ENCODE data around the gene PHF20. TPM values are rescaled to one million over a fixed set of nuclear protein-coding genes. Genes with fewer than 3 reads are reported as not detected.
"Not testable (repeated sequence)": the region's sequence is repeated elsewhere in the genome, so short reads cannot be mapped to it uniquely, and the experiment has no call there.

The PHF20 gene
- total RNA-seq, 1 donor from 2014 or later = 40.1 TPM

GRCh38 chr20:35849706-35850105 lies 77.9 kb downstream of the PHF20 start:
- Histone ChIP-seq H3K4me1 (ENCODE audit: insufficient read depth, low read length) (no peaks in the 10 kb centered on the region), H2AFZ (ENCODE audit: low read depth, low read length) (no peak overlapping the region), H3K27me3 (ENCODE audit: insufficient read depth, low read length) (no peaks in the 10 kb centered on the region), H3K4me3 (ENCODE audit: insufficient read depth, low read depth, low read length) (no peak overlapping the region), H3K36me3 (ENCODE audit: insufficient read depth, low read length) (peaks cover 2% of the 10 kb centered on the region), H3K9ac (ENCODE audit: low read length) (no peak overlapping the region), H4K20me1 (ENCODE audit: insufficient read depth, low read length) (peaks cover 14% of the 10 kb centered on the region), H3K27ac (ENCODE audit: low read depth, low read length) (no peak overlapping the region), H3K4me2 (ENCODE audit: low read length) (no peak overlapping the region), H3K79me2 (ENCODE audit: insufficient read depth, low read length) (no peaks in the 10 kb centered on the region), H3K9me3 (ENCODE audit: insufficient read depth, low read depth, low read length) (no peaks in the 10 kb centered on the region)
- no peak overlapping the region for H3K4me3 Mint-ChIP-seq (ENCODE audit: unreplicated experiment)
- H3K36me3 Mint-ChIP-seq (ENCODE audit: low read depth, unreplicated experiment) = peaks cover 34% of the 10 kb centered on the region
- no peak for TF ChIP-seq EZH2 (IDR thresholded peaks at IDR 0.05; ENCODE audit: insufficient read depth, low read length)
- TF ChIP-seq CTCF (IDR thresholded peaks at IDR 0.05; ENCODE audit: insufficient read depth, low read depth, low read length) = no peak
- DNase-seq (ENCODE audit: low read depth) = no peak
- FAIRE-seq = no peak
- H3K27me3 Mint-ChIP-seq (ENCODE audit: low read depth, unreplicated experiment) = no peaks in the 10 kb centered on the region
- H3K4me1 Mint-ChIP-seq (ENCODE audit: low read depth, unreplicated experiment) = peaks cover 10% of the 10 kb centered on the region
- peak overlapping the region; percentile 16 for H3K27ac Mint-ChIP-seq (ENCODE audit: unreplicated experiment)
- peaks cover 1% of the 10 kb centered on the region for H3K9me3 Mint-ChIP-seq (ENCODE audit: unreplicated experiment)

GRCh38 chr20:35851659-35852058 lies 79.8 kb downstream of the PHF20 start:
- peaks cover 16% of the 10 kb centered on the region for H3K4me1 Mint-ChIP-seq (ENCODE audit: low read depth, unreplicated experiment)
- not testable (repeated sequence) for H3K9me3 Mint-ChIP-seq (ENCODE audit: unreplicated experiment); H3K9me3 ChIP-seq (ENCODE audit: insufficient read depth, low read depth, low read length); FAIRE-seq; H3K4me2 ChIP-seq (ENCODE audit: low read length); H3K27me3 Mint-ChIP-seq (ENCODE audit: low read depth, unreplicated experiment); H3K27ac ChIP-seq (ENCODE audit: low read depth, low read length); H3K4me3 ChIP-seq (ENCODE audit: insufficient read depth, low read depth, low read length); H3K79me2 ChIP-seq (ENCODE audit: insufficient read depth, low read length); H3K9ac ChIP-seq (ENCODE audit: low read length); H3K36me3 ChIP-seq (ENCODE audit: insufficient read depth, low read length); H3K4me3 Mint-ChIP-seq (ENCODE audit: unreplicated experiment); DNase-seq (ENCODE audit: low read depth); H3K27ac Mint-ChIP-seq (ENCODE audit: unreplicated experiment); H3K4me1 ChIP-seq (ENCODE audit: insufficient read depth, low read length); H3K27me3 ChIP-seq (ENCODE audit: insufficient read depth, low read length); H2AFZ ChIP-seq (ENCODE audit: low read depth, low read length)
- peaks cover 31% of the 10 kb centered on the region for H3K36me3 Mint-ChIP-seq (ENCODE audit: low read depth, unreplicated experiment)
- peaks cover 14% of the 10 kb centered on the region for H4K20me1 ChIP-seq (ENCODE audit: insufficient read depth, low read length)

- H3K4me3 ChIP-seq (ENCODE audit: insufficient read depth, low read depth, low read length) = no peak overlapping the region
- H3K27me3 Mint-ChIP-seq (ENCODE audit: low read depth, unreplicated experiment) = no peaks in the 10 kb centered on the region
- peak; percentile 83 for DNase-seq (ENCODE audit: low read depth)
- H3K27me3 ChIP-seq (ENCODE audit: insufficient read depth, low read length) = no peaks in the 10 kb centered on the region
- H3K9me3 ChIP-seq (ENCODE audit: insufficient read depth, low read depth, low read length) = no peaks in the 10 kb centered on the region
- H3K9ac ChIP-seq (ENCODE audit: low read length) = no peak overlapping the region
- peak overlapping the region; percentile 28 for H3K27ac Mint-ChIP-seq (ENCODE audit: unreplicated experiment)
- no peak for FAIRE-seq
- H3K4me1 Mint-ChIP-seq (ENCODE audit: low read depth, unreplicated experiment) = peaks cover 13% of the 10 kb centered on the region
- peaks cover 2% of the 10 kb centered on the region for H4K20me1 ChIP-seq (ENCODE audit: insufficient read depth, low read length)
- H2AFZ ChIP-seq (ENCODE audit: low read depth, low read length) = no peak overlapping the region
- no peaks in the 10 kb centered on the region for H3K36me3 ChIP-seq (ENCODE audit: insufficient read depth, low read length)
- peaks cover 25% of the 10 kb centered on the region for H3K36me3 Mint-ChIP-seq (ENCODE audit: low read depth, unreplicated experiment)
- no peak overlapping the region for H3K4me2 ChIP-seq (ENCODE audit: low read length)
- H3K4me1 ChIP-seq (ENCODE audit: insufficient read depth, low read length) = no peaks in the 10 kb centered on the region
- H3K79me2 ChIP-seq (ENCODE audit: insufficient read depth, low read length) = no peaks in the 10 kb centered on the region
- H3K27ac ChIP-seq (ENCODE audit: low read depth, low read length) = no peak overlapping the region
- H3K9me3 Mint-ChIP-seq (ENCODE audit: unreplicated experiment) = no peaks in the 10 kb centered on the region
- no peak overlapping the region for H3K4me3 Mint-ChIP-seq (ENCODE audit: unreplicated experiment)
- TF ChIP-seq CTCF (IDR thresholded peaks at IDR 0.05; ENCODE audit: insufficient read depth, low read depth, low read length) = no peak
- no peak for TF ChIP-seq EZH2 (IDR thresholded peaks at IDR 0.05; ENCODE audit: insufficient read depth, low read length)
Measured at GRCh38 chr20:35854713-35855348, 83.0 kb downstream of the PHF20 start.

GRCh38 chr20:35855641-35856040 lies 83.8 kb downstream of the PHF20 start:
- not testable (repeated sequence) for H3K27me3 Mint-ChIP-seq (ENCODE audit: low read depth, unreplicated experiment); H3K4me2 ChIP-seq (ENCODE audit: low read length); H4K20me1 ChIP-seq (ENCODE audit: insufficient read depth, low read length); H3K27me3 ChIP-seq (ENCODE audit: insufficient read depth, low read length); H3K27ac Mint-ChIP-seq (ENCODE audit: unreplicated experiment); H3K4me3 ChIP-seq (ENCODE audit: insufficient read depth, low read depth, low read length); H3K9ac ChIP-seq (ENCODE audit: low read length); DNase-seq (ENCODE audit: low read depth); H3K4me3 Mint-ChIP-seq (ENCODE audit: unreplicated experiment); FAIRE-seq; H3K36me3 ChIP-seq (ENCODE audit: insufficient read depth, low read length); H3K27ac ChIP-seq (ENCODE audit: low read depth, low read length); H3K4me1 ChIP-seq (ENCODE audit: insufficient read depth, low read length); H3K9me3 Mint-ChIP-seq (ENCODE audit: unreplicated experiment); H2AFZ ChIP-seq (ENCODE audit: low read depth, low read length); H3K9me3 ChIP-seq (ENCODE audit: insufficient read depth, low read depth, low read length); H3K79me2 ChIP-seq (ENCODE audit: insufficient read depth, low read length)
- Mint-ChIP-seq H3K36me3 (ENCODE audit: low read depth, unreplicated experiment) (peaks cover 25% of the 10 kb centered on the region), H3K4me1 (ENCODE audit: low read depth, unreplicated experiment) (peaks cover 11% of the 10 kb centered on the region)

All from astrocyte (in vitro differentiated cells and primary cell).